Hepatocyte (in vitro differentiated cells): Measurements from ENCODE around the gene MXD4.

Experiments used
- EZH2 ChIP-seq: fragments of 200-600 bp; sonication (generic); IDR thresholded peaks from 2 replicates; pipeline ENCODE4 v1.6.1; 2016; ENCODE audit warnings: antibody characterized with exemption, mild to moderate bottlenecking, borderline replicate concordance
- EZH2phosphoT487 ChIP-seq: fragments of 200-600 bp; sonication (generic); IDR thresholded peaks from one replicate; pipeline ENCODE4 v1.6.1; 2018; ENCODE audit warnings: antibody characterized with exemption, mild to moderate bottlenecking, low read depth, moderate library complexity; ENCODE audit not compliant: unreplicated experiment, severe bottlenecking
- TF ChIP-seq, protein P1 (sequence below): fragments of 200-600 bp; sonication (generic); IDR thresholded peaks from 2 replicates; pipeline ENCODE4 v1.5.1; 2016; ENCODE audit warnings: antibody characterized with exemption, mild to moderate bottlenecking; ENCODE audit not compliant: poor library complexity

DNA sequence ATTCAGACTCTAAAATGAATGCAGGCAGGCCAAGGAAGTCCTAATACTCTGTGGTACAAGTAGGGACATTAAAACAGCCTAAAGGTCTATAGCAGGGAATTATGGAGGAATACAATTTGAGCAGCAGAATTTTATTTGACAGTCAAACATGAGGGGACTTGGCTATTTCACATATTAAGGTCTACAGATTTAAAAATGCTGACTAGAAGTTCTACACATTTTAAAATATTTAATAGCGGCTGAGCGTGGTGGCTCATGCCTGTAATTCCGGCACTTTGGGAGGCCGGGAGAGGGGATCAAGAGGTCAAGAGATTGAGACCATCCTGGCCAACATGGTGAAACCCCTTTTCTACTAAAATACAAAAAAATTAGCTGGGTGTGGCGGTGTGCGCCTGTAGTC lies 30.8 kb downstream of the MXD4 start:
- TF ChIP-seq, protein P1, sequence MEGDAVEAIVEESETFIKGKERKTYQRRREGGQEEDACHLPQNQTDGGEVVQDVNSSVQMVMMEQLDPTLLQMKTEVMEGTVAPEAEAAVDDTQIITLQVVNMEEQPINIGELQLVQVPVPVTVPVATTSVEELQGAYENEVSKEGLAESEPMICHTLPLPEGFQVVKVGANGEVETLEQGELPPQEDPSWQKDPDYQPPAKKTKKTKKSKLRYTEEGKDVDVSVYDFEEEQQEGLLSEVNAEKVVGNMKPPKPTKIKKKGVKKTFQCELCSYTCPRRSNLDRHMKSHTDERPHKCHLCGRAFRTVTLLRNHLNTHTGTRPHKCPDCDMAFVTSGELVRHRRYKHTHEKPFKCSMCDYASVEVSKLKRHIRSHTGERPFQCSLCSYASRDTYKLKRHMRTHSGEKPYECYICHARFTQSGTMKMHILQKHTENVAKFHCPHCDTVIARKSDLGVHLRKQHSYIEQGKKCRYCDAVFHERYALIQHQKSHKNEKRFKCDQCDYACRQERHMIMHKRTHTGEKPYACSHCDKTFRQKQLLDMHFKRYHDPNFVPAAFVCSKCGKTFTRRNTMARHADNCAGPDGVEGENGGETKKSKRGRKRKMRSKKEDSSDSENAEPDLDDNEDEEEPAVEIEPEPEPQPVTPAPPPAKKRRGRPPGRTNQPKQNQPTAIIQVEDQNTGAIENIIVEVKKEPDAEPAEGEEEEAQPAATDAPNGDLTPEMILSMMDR: no peak
- TF ChIP-seq EZH2 (no peak), EZH2phosphoT487 (no peak)
